Measurements from ENCODE around the gene PNPLA3. TPM values are rescaled to one million over a fixed set of nuclear protein-coding genes. Genes with fewer than 3 reads are reported as not detected.

Gene PNPLA3
- total RNA-seq, 1 donor from 2014 or later, result 6.1 TPM

DNA sequence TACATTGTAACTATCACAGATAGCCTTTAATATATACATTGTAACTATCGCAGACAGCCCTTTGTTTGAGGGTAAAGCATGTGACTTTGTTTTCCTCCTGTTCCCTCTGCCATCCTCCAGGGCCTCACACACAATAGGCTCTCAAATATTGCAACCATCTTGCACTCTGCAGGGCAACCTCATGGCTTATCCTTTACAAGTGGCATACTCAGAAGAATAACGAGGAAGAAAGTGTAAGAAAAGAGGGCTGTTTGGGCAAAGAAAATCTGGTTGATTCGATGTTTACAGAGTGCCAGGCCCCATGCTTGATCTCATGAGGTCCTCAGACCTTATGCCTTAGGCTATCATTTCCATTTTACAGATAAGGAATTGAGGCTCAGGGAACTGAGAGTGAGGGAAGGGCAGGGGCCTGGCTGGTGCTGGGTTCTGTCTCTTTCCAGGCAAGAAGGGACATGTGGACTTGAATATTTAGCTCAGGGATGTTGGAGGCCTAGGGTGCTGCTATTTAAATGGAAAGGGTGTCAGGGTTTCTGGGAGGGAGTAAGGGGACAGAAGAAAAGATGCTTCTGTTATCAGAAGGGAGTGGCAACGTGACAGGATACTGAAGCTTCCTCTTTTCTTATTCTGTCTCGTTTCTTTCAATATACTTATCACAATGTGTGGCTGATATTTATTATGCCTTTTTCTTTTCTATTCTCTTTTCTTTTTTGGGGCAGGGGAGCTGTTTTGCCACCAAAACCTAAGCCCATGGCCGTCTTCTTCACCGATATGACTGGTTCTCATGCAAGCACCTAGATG lies 30.6 kb downstream of the PNPLA3 start:
- peak overlapping the region; percentile 90 for H3K27ac Mint-ChIP-seq
- H3K27me3 Mint-ChIP-seq (ENCODE audit: low read depth), result no peaks in the 10 kb centered on the region
- H3K4me3 Mint-ChIP-seq, result peak overlapping the region; percentile 86
- DNase-seq (ENCODE audit: low spot score in 2 of 2, unreplicated experiment in 2 of 2), result no peak
- H3K4me1 Mint-ChIP-seq, result peaks cover 25% of the 10 kb centered on the region
- H3K36me3 Mint-ChIP-seq, result no peaks in the 10 kb centered on the region
- TF ChIP-seq, protein P1, sequence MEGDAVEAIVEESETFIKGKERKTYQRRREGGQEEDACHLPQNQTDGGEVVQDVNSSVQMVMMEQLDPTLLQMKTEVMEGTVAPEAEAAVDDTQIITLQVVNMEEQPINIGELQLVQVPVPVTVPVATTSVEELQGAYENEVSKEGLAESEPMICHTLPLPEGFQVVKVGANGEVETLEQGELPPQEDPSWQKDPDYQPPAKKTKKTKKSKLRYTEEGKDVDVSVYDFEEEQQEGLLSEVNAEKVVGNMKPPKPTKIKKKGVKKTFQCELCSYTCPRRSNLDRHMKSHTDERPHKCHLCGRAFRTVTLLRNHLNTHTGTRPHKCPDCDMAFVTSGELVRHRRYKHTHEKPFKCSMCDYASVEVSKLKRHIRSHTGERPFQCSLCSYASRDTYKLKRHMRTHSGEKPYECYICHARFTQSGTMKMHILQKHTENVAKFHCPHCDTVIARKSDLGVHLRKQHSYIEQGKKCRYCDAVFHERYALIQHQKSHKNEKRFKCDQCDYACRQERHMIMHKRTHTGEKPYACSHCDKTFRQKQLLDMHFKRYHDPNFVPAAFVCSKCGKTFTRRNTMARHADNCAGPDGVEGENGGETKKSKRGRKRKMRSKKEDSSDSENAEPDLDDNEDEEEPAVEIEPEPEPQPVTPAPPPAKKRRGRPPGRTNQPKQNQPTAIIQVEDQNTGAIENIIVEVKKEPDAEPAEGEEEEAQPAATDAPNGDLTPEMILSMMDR (IDR thresholded peaks at IDR 0.05; ENCODE audit: unreplicated experiment), result no peak
- H3K9me3 Mint-ChIP-seq, result no peaks in the 10 kb centered on the region

DNA sequence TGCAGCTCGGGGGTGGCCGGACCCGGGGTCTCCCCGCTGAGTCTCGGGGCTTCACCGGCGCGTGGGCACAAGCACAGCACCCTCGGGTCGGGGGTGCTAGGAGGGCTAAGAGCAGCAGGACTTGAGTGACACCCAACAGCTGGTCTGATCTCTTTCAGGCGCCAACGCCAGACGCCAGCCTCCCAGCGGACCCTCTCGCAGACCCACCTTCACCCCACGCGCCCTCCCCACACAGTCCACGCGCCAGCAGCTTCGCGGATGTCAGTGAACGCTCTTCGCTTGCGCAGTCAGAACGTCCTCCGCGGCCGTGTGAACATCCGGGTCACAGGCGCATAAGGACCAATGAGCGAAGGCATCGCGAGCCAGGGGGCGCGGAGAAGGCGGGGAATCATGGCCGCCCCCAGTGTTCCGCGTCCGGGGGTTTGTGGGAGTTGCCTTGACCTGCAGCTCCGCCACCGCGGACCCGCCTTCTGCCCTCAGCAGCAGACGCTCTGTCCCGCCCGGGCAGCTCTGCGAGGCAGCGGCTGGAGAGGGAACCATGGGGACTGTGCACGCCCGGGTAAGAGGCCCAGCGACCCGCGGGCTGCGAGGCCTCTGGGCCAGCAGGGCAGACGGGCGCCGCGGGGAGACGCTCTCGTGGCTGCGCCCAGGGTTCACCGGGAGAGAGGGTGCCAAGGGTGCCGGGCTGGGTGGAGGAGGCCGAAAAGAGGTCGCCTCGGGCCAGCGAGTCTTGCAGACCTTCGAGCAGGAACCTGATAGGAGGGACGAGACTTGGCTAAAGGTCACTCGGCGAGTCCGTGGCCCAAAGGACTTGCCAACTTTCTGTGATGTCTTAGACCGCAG lies 31.7 kb downstream of the PNPLA3 start, which contains the start of gene SAMM50:
SAMM50 (plus strand) TSS at position 403 of the 843 bp plus-strand sequence; CDS start at position 539, 136 bp downstream.
- Mint-ChIP-seq H3K27me3 (ENCODE audit: low read depth) (no peaks in the 10 kb centered on the region), H3K27ac (peak within 1 kb of the TSS; percentile 90), H3K9me3 (no peaks in the 10 kb centered on the region), H3K36me3 (no peaks in the 10 kb centered on the region), H3K4me3 (peak within 1 kb of the TSS; percentile 86), H3K4me1 (peaks cover 25% of the 10 kb centered on the region)
- TF ChIP-seq, protein P1 (IDR thresholded peaks at IDR 0.05; ENCODE audit: unreplicated experiment), result no peak
- DNase-seq (ENCODE audit: low spot score in 2 of 2, unreplicated experiment in 2 of 2), result peak; percentile 67 to 83

DNA sequence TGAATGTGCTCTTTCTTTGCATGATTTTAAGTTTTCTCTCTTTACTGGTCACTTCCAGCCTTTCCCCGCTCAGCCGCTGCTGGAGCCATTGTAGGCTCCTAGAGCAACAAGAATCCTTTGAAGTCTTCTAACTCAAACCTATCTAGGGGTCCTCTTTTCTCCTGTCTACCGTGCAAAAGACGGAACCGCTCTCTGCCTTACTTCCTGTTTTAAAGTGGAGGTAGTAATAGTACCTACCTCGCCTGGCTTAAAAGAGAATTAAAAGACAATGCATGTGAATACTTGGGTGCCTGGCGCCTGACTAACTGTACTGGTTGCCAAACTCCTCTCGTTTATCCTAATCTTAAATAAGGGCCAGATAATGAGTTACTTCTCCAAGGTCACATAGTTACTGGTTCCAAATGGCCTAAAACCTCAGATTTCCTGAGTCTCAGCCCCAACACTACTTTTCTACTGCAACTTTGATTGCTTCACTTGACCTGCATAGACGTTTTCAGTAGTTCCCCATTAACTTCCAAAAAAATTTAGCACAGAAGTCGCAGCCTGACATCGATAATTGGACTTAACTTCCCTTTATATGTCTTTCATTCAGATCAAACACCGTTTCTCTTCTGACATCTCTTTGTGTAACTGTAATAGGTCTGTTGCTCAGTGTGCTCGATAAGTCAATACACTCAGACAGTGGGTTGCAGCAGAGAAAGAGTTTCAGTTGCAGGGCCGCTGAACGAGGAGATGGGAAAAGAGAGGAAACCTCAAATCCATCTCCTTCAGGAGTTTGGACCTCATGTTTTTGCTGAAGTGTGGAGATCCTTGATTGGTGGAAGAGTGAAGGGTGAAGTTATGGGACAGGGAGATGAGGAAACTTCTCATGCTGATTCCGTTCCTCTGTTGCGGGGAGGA lies 32.5 kb downstream of the PNPLA3 start:
- Mint-ChIP-seq H3K9me3 (no peaks in the 10 kb centered on the region), H3K36me3 (no peaks in the 10 kb centered on the region), H3K27ac (peak overlapping the region; percentile 90), H3K4me1 (peaks cover 25% of the 10 kb centered on the region), H3K4me3 (peak overlapping the region; percentile 86), H3K27me3 (ENCODE audit: low read depth) (no peaks in the 10 kb centered on the region)
- no peak for DNase-seq (ENCODE audit: low spot score in 2 of 2, unreplicated experiment in 2 of 2)
- TF ChIP-seq, protein P1 (IDR thresholded peaks at IDR 0.05; ENCODE audit: unreplicated experiment), result no peak

DNA sequence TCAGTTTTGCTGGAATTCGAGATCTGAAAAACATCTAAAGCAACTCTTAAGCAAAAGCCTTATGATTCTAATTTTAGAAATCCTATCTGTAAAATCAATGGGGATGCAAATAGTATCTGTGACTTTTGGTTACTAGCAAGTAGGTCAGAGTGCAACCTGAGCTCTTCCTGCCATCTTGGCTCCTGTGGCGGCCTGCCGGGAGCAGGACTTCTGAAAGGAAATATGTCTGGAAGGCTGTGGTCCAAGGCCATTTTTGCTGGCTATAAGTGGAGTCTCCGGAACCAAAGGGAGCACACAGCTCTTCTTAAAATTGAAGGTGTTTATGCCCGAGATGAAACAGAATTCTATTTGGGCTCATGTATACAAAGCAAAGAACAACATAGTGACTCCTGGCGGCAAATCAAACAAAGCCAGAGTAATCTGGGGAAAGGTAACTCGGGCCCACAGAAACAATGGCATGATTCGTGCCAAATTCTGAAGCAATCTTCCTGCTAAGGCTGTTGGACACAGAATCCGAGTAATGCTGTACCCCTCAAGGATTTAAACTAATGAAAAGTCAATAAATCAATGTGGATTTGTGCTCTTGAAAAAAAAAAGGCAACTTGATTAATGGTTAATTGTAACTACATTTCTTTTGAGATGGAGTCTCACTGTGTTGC lies 33.3 kb downstream of the PNPLA3 start:
- no peaks in the 10 kb centered on the region for H3K27me3 Mint-ChIP-seq (ENCODE audit: low read depth)
- DNase-seq (ENCODE audit: low spot score in 2 of 2, unreplicated experiment in 2 of 2), result no peak
- H3K9me3 Mint-ChIP-seq, result no peaks in the 10 kb centered on the region
- no peaks in the 10 kb centered on the region for H3K36me3 Mint-ChIP-seq
- TF ChIP-seq, protein P1 (IDR thresholded peaks at IDR 0.05; ENCODE audit: unreplicated experiment), result no peak
- H3K27ac Mint-ChIP-seq, result peak overlapping the region; percentile 90
- H3K4me1 Mint-ChIP-seq, result peaks cover 25% of the 10 kb centered on the region
- H3K4me3 Mint-ChIP-seq, result peak overlapping the region; percentile 86

DNA sequence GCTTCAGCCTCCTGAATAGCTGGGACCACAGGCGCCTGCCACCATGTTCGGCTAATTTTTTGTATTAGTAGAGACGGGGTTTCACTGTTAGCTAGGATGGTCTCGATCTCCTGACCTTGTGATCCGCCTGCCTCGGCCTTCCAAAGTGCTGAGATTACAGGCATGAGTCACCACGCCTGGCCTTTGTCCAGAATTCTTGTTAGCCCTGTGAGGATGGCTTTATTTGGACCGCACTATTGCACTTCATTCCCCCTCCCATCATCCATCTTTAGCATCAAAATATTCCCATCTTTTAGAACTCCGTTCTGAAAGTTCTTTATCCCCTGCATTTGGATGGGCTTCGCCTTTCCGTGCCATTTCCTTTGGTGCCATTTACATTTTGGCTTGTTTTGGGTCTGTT lies 34.3 kb downstream of the PNPLA3 start:
- Mint-ChIP-seq H3K4me1 (peaks cover 25% of the 10 kb centered on the region), H3K27ac (no peak overlapping the region), H3K9me3 (no peaks in the 10 kb centered on the region), H3K27me3 (ENCODE audit: low read depth) (no peaks in the 10 kb centered on the region), H3K4me3 (no peak overlapping the region), H3K36me3 (no peaks in the 10 kb centered on the region)
- DNase-seq (ENCODE audit: low spot score in 2 of 2, unreplicated experiment in 2 of 2), result no peak
- TF ChIP-seq, protein P1 (IDR thresholded peaks at IDR 0.05; ENCODE audit: unreplicated experiment), result no peak
